ENCODE results near the gene ARID1A. TPM values are rescaled to one million over a fixed set of nuclear protein-coding genes. Genes with fewer than 3 reads are reported as not detected.

ARID1A gene
- total RNA-seq, 6 experiments from 2014 or later = 22.2 to 36.4 (median 29.4) TPM

- no peaks in the 10 kb centered on the region for H3K9me3 ChIP-seq
- no peak overlapping the region for H3K4me3 ChIP-seq
- DNase-seq (no peak), ATAC-seq (no peak)
- no peak overlapping the region for H3K27ac ChIP-seq
- no peaks in the 10 kb centered on the region for H3K27me3 ChIP-seq
- intact Hi-C loops (cut with DNase I) = loop anchor here (10.0 kb wide), 1 partner anchor 63 kb away; no protein-coding TSS in a partner anchor
- H3K4me1 ChIP-seq = peaks cover 0 to 33% (median 9%) of the 10 kb centered on the region in 4 donors
- TF ChIP-seq CTCF (IDR thresholded peaks at IDR 0.05) (no peak), POLR2A (IDR thresholded peaks at IDR 0.05) (no peak)
- no peaks in the 10 kb centered on the region for H3K36me3 ChIP-seq
Measured at GRCh38 chr1:26811708-26812107, 115.9 kb downstream of the ARID1A start.

GRCh38 chr1:26814377-26814776 is 118.6 kb downstream of the ARID1A start:
- Histone ChIP-seq H3K9me3 (no peaks in the 10 kb centered on the region), H3K4me1 (peaks cover 0 to 26% (median 3%) of the 10 kb centered on the region in 4 donors), H3K27ac (no peak overlapping the region), H3K27me3 (no peaks in the 10 kb centered on the region), H3K4me3 (no peak overlapping the region), H3K36me3 (no peaks in the 10 kb centered on the region)
- intact Hi-C loops (cut with DNase I) = loop anchor here (10.0 kb wide), 1 partner anchor 60 kb away; no protein-coding TSS in a partner anchor
- TF ChIP-seq CTCF (IDR thresholded peaks at IDR 0.05) (no peak), POLR2A (IDR thresholded peaks at IDR 0.05) (no peak)
- ATAC-seq (no peak), DNase-seq (no peak)
- 100% methylated on average over 1 of the region's 2 CpGs for WGBS (ENCODE audit: insufficient coverage, low coverage, low lambda C conversion rate, missing lambda C conversion rate)

- WGBS (ENCODE audit: insufficient coverage, low coverage, low lambda C conversion rate, missing lambda C conversion rate) = 82% methylated on average over 1 of the region's 3 CpGs
Measured at GRCh38 chr1:26814893-26815292, 119.1 kb downstream of the ARID1A start.

GRCh38 chr1:26820784-26821269 is 125.0 kb downstream of the ARID1A start:
- H3K27ac ChIP-seq = no peak overlapping the region
- H3K36me3 ChIP-seq = no peaks in the 10 kb centered on the region
- TF ChIP-seq POLR2A (IDR thresholded peaks at IDR 0.05) (no peak), CTCF (IDR thresholded peaks at IDR 0.05) (peak in 2 of 4 donors; percentile 23)
- intact Hi-C loops (cut with DNase I) = no loop called here
- H3K4me3 ChIP-seq = no peak overlapping the region
- H3K4me1 ChIP-seq = peaks cover 0 to 12% (median 2%) of the 10 kb centered on the region in 4 donors
- H3K9me3 ChIP-seq = no peaks in the 10 kb centered on the region
- WGBS (ENCODE audit: insufficient coverage, low coverage, low lambda C conversion rate, missing lambda C conversion rate) = 64% methylated on average over 3 of the region's 4 CpGs
- ATAC-seq = peak; percentile 65 to 86 (median 75)
- DNase-seq = no peak
- no peaks in the 10 kb centered on the region for H3K27me3 ChIP-seq

More at GRCh38 chr1:26814893-26815292, 119.1 kb downstream of the ARID1A start:
- H3K27ac ChIP-seq = no peak overlapping the region
- ATAC-seq = no peak
- peaks cover 0 to 22% (median 2%) of the 10 kb centered on the region in 4 donors for H3K4me1 ChIP-seq
- no peaks in the 10 kb centered on the region for H3K27me3 ChIP-seq
- H3K4me3 ChIP-seq = no peak overlapping the region
- intact Hi-C loops (cut with DNase I) = loop anchor here (10.0 kb wide), 1 partner anchor 60 kb away; no protein-coding TSS in a partner anchor
- no peak for DNase-seq
- no peak for TF ChIP-seq POLR2A (IDR thresholded peaks at IDR 0.05)
- no peak for TF ChIP-seq CTCF (IDR thresholded peaks at IDR 0.05)
- no peaks in the 10 kb centered on the region for H3K36me3 ChIP-seq
- H3K9me3 ChIP-seq = no peaks in the 10 kb centered on the region

All from right lobe of liver (tissue), 6 donors.